Ramos (cell line): ENCODE measurements around the gene RCBTB2.

Source experiments
- in situ Hi-C: fragments of 300-500 bp; cut with MboI; formaldehyde crosslinking; loops from one replicate; pipeline ENCODE4 v1.14.3; 2022; ENCODE audit warnings: low sequenced_read_pairs; ENCODE audit not compliant: unreplicated experiment

Gene RCBTB2

GRCh38 chr13:48567515-48568369 is 34.9 kb upstream of the RCBTB2 start:
- in situ Hi-C loops = no loop called here

GRCh38 chr13:48564056-48564455 is 31.2 kb upstream of the RCBTB2 start:
- in situ Hi-C loops = no loop called here

GRCh38 chr13:48563626-48564025 is 30.7 kb upstream of the RCBTB2 start:
- in situ Hi-C loops = no loop called here

- in situ Hi-C loops = no loop called here
Measured at GRCh38 chr13:48562296-48563066, 29.6 kb upstream of the RCBTB2 start.

- in situ Hi-C loops = no loop called here
Measured at GRCh38 chr13:48561466-48562235, 28.8 kb upstream of the RCBTB2 start.

GRCh38 chr13:48560657-48561337 is 27.9 kb upstream of the RCBTB2 start:
- in situ Hi-C loops = no loop called here

GRCh38 chr13:48559638-48560320 is 26.9 kb upstream of the RCBTB2 start:
- in situ Hi-C loops = no loop called here

- in situ Hi-C loops = no loop called here
Measured at GRCh38 chr13:48556817-48557216, 23.9 kb upstream of the RCBTB2 start.

GRCh38 chr13:48555441-48555840 is 22.6 kb upstream of the RCBTB2 start:
- in situ Hi-C loops = no loop called here

- in situ Hi-C loops = no loop called here
Measured at GRCh38 chr13:48551329-48551728, 18.4 kb upstream of the RCBTB2 start.

- in situ Hi-C loops = no loop called here
Measured at GRCh38 chr13:48549658-48550057, 16.8 kb upstream of the RCBTB2 start.

GRCh38 chr13:48547663-48548092 is 14.8 kb upstream of the RCBTB2 start:
- in situ Hi-C loops = no loop called here

- in situ Hi-C loops = no loop called here
Measured at GRCh38 chr13:48545608-48546007, 12.7 kb upstream of the RCBTB2 start.

GRCh38 chr13:48542581-48543341 is 9.9 kb upstream of the RCBTB2 start:
- in situ Hi-C loops = no loop called here

- in situ Hi-C loops = no loop called here
Measured at GRCh38 chr13:48542138-48542537, 9.3 kb upstream of the RCBTB2 start.

GRCh38 chr13:48539550-48539949 is 6.7 kb upstream of the RCBTB2 start:
- in situ Hi-C loops = no loop called here

GRCh38 chr13:48536621-48537250 is 3.9 kb upstream of the RCBTB2 start:
- in situ Hi-C loops = no loop called here

GRCh38 chr13:48535766-48536165 is 2.9 kb upstream of the RCBTB2 start:
- in situ Hi-C loops = no loop called here
